Measurements from ENCODE around the gene ADRM1. TPM values are rescaled to one million over a fixed set of nuclear protein-coding genes. Genes with fewer than 3 reads are reported as not detected.

ADRM1 gene
- total and polyA plus RNA-seq, 10 of the 15 experiments (the other 5 are each of a cell fraction or from before 2014, with no cell fraction given): 3.4 to 213 (median 95.9) TPM

DNA sequence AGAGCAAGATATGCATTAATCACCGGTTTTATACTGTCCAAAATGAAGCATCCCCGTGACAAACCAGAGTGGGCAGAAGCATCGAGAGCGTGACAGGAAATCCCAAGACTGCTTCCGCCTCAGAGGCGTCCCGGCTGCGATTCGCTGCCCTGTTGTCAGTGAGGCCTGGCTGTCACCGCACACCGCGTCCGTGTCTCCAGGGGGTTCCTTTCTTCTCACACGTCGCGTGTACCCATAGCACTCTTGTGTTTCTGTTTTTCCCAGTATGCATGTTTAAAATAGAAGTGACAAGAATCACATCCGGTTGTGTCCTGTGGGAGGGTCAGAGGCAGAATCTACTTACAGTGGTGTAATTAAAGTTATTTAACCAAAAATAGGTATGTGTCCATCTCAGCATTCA, 8.3 kb upstream of the ADRM1 start (continued):
- no peak for TF ChIP-seq NFYA (IDR thresholded peaks at IDR 0.05; ENCODE audit: borderline replicate concordance, low read depth, low read length)
- TF ChIP-seq MXI1 (IDR thresholded peaks at IDR 0.05; ENCODE audit: low read depth, low read length): no peak
- TF ChIP-seq MEF2B (IDR thresholded peaks at IDR 0.05; ENCODE audit: partially characterized antibody, poor library complexity, severe bottlenecking): peak; percentile 36
- no peak for TF ChIP-seq SIX5 (IDR thresholded peaks at IDR 0.05; ENCODE audit: low read depth, low read length, severe bottlenecking)

- H3K9me3 ChIP-seq (replicated peaks; ENCODE audit: control insufficient read depth, insufficient read depth, low read length): no peaks in the 10 kb centered on the region
- no peaks in the 10 kb centered on the region for H4K20me1 ChIP-seq (ENCODE audit: control insufficient read depth, insufficient read depth)
- SMC1A ChIA-PET (ENCODE audit: uncharacterized antibody, unreplicated experiment): no interaction called here
- no peak overlapping the region for H3K4me3 ChIP-seq
- FAIRE-seq (no peak), DNase-seq (ENCODE audit: low read depth, low spot score) (no peak), ATAC-seq (no peak)
- no peaks in the 10 kb centered on the region for H3K79me2 ChIP-seq (ENCODE audit: control insufficient read depth, insufficient read depth, low read length)
- RAD21 ChIA-PET (ENCODE audit: unreplicated experiment): no interaction called here
- CTCF ChIA-PET: interaction anchor here (1.3 kb wide), 1 partner anchor 86 kb away, joined by 3 read pairs; no protein-coding TSS in a partner anchor
- H3K27ac ChIP-seq (ENCODE audit: control insufficient read depth, insufficient read depth): no peak overlapping the region
- in situ Hi-C loops (cut with MboI) (no loop called here), intact Hi-C loops (cut with micrococcal nuclease; ENCODE audit: unreplicated experiment) (no loop called here)
- H3K4me1 ChIP-seq (ENCODE audit: control insufficient read depth, insufficient read depth, low read length): no peaks in the 10 kb centered on the region; the same call in 1 of the 2 replicates
- BruUV-seq (replicated peaks): no TSS peak
- H3K9ac ChIP-seq (ENCODE audit: control insufficient read depth, insufficient read depth, low read length): no peak overlapping the region
- TF ChIP-seq BHLHE40 (IDR thresholded peaks at IDR 0.05; ENCODE audit: borderline replicate concordance in 1 of 2, low read depth in 2 of 2, low read length in 1 of 2) (peak in 1 of 2 experiments; percentile 29; a peak in 1 of 4 replicates), POLR2A (IDR thresholded peaks at IDR 0.05; ENCODE audit: low read depth, low read length) (peak; percentile 39), RUNX3 (IDR thresholded peaks at IDR 0.05; ENCODE audit: low read length) (no peak)
- peaks cover 6 to 7% of the 10 kb centered on the region in 2 experiments for H3K36me3 ChIP-seq (ENCODE audit: control insufficient read depth in 2 of 2, insufficient read depth in 2 of 2, low read length in 1 of 2)
- WGBS (ENCODE audit: insufficient coverage, insufficient replicate concordance, low lambda C conversion rate, missing lambda C conversion rate): 83% methylated on average over 25 of the region's 30 CpGs
- no peak overlapping the region for H2AFZ ChIP-seq (ENCODE audit: control insufficient read depth, low read depth, low read length)
- H3K27me3 ChIP-seq (replicated peaks in 1 of 2; ENCODE audit: control insufficient read depth in 2 of 2, insufficient read depth in 2 of 2, low read length in 1 of 2): no peaks in the 10 kb centered on the region
- POLR2A ChIA-PET: no interaction called here
- no peak overlapping the region for H3K4me2 ChIP-seq (ENCODE audit: control insufficient read depth, insufficient read depth)
These were observed 5.9 kb upstream of the ADRM1 start for GRCh38 chr20:62296724-62297448.
